GM21737 (cell line): Measurements from ENCODE around the gene GUCY2F.

Experiments
- ATAC-seq: cut with Tn5 transposase; IDR thresholded peaks from one replicate; pipeline ENCODE4 v1.9.1; 2021; ENCODE audit warnings: mild to moderate bottlenecking, moderate library complexity; ENCODE audit not compliant: unreplicated experiment

Gene GUCY2F

DNA sequence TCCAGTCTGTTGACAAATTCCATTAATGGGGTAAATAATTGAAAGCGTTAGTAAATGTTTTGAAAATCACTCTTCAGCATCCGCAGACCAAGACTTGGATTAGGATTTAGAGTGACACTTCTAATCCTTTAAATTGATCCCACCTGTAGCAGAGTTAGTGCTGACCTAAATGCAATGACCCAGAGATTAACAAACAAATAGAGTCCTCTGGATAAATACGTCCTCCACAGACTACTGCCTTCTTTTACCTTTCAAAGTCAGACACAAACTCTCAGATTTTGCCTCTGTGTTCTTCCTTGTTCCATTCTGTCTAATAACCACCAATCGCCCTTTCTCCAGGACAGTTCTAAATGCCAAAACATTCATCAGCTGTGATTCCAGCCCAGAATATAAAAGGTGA is at the start of gene GUCY2F:
GUCY2F (minus strand) TSS at position 101 of the 400 bp plus-strand sequence. CDS start 6,150 bp downstream, outside the sequence.
- no peak for ATAC-seq

DNA sequence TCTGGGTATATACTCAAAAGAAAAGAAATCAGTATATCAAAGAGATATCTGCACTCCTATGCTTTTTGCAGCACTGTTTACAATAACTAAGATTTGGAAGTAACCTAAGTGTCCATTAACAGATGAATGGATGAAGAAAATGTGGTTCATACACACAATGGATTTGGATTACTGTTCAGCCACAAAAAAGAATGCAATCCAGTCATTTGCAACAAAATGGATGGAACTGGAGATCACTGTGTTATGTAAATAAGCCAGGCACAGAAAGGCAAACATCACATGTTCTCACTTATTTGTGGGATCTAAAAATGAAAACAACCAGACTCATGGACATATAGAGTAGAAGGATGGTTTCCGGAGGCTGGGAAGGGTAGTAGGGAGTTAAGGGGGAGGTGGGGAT is 37.1 kb upstream of the GUCY2F start:
- ATAC-seq: no peak

DNA sequence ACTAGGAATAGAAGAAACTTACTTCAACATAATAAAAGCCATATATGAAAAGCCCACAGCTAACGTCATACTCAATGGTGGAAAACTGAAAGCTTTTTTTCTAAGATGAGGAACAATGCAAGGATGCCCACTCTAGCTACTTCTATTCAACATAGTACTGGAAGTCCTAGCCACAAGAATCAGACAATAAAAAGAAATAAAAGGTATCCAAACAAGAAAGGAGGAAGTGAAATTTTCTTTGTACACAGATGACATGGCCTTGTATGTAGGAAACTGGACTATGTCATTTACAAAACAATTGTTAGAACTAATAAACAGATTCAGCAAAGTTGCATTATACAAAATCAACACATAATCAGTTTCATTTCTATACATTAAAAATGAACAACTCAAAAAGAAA is 29.2 kb upstream of the GUCY2F start:
- no peak for ATAC-seq

GRCh38 chrX:109508915-109509314 is 27.0 kb upstream of the GUCY2F start:
- ATAC-seq: no peak

DNA sequence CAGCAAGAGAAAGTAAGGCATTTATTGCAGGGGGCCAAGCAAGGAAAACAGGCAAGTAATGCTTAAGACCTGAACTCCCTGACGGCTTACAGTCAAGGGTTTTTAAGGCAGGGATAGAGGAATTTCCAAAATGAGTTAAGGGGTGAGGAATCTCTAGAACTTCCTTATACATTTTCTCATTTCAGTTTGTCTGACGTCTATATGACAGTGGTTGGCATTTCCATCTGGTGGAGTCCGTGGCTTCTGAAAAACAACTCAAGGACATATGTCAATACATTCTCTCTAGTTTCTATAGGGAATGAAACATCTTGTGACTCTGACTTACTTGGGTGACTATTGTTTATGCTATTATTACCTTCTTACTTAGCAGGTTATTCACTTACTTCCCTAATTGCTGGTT is 19.3 kb upstream of the GUCY2F start:
- no peak for ATAC-seq

GRCh38 chrX:109498434-109498833 is 16.5 kb upstream of the GUCY2F start:
- ATAC-seq: no peak

DNA sequence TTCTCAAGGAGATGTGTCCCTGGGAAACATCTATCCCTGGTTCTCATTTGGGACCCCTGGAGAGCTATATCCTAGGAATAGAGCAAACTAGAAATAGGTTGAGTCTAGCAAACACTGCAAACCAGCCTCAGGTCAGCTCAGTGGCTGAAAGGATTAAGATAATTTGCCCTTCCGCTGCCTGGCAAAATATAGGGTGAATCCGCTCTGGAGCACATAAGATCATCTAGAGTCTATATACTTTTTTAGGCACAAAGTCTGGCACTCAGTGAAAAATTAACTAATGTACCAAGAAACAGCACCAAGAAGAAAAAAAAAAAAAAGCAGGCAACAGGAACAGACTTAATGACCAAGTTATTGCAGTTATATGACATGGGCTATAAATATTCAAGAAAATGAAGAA is 7.3 kb upstream of the GUCY2F start:
- ATAC-seq: no peak

DNA sequence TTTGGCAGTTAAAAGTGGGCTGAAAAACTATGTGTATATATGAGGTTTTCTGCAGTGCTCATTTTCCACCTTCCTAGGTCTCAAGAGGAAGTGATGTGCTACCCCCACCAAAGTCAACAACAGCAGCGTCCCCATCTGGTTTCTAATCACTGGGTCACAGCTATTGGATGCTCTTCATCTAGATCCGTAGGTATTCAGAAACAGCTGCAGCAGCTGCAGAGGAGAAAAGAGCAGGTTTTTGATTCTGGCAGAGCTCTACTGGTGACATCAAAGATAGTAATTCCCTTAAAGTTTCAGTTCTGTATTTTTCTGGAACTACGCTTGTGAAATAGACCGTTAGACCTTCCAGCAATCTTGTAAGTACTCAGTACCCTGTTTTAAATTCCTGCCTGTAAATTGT is 5.8 kb upstream of the GUCY2F start:
- ATAC-seq: no peak

DNA sequence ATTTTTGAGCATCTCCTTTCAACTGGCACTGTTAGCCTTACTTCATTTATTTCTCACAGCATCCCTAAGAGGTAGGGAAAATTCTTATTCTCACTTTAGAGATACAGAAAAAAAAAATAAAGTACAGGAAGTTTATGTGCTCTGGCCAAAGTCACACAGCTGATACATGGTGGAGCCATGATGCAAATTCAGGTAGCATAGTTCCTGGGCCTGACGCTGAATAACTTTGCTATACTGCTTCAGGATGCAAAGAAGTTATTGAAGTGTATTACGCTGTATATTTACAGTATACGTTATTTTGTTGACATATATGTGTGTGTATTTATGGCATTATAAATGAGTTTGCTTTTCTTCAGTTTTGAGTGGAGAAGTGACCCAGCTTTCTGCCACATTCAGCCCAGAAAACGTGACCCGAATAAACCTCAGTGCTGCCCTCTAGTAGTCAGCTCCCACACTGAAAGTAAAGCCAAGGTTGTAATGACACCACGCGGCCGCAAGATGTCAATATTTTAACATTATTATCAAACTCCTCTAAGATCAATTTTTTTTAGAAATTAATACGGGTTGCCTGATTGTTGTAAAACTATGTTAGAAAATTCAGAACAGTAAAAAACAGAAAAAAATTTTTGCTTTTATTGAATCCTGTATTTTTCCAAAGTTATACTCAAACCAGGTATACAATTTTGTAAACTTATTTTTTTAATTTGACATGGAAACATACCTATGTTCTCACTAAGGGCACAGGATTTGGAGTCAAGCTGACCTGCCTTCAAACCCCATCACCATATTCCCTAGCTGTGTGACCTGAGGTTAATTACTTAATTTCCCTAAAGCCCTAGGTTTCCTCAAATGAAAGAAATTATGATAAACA is 3.8 kb upstream of the GUCY2F start:
- ATAC-seq: no peak

GRCh38 chrX:109484886-109485285 is 3.0 kb upstream of the GUCY2F start:
- no peak for ATAC-seq

GRCh38 chrX:109475174-109475891 is 6.6 kb downstream of the GUCY2F start:
- ATAC-seq: no peak

GRCh38 chrX:109472939-109473735 is 8.7 kb downstream of the GUCY2F start:
- ATAC-seq: no peak

DNA sequence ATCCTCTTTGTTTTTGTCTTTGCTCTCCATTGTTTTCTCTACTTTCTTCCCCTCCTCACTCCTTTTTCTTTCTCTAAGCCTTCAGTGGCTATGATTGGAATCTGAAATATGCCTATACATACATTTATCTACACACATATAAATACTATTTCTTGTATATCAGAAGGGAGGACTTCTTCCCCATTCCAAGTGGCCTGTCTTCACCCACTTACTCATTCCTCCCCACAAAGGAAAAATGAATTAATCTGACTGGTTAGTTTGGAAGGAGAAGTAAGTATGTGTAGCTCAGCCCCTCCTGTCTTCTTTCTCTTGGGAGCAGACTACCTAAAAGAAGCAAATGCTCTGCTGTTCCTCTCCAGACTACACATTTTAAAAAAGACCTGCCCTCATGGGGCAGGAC is 17.7 kb downstream of the GUCY2F start:
- ATAC-seq: no peak

- no peak for ATAC-seq
Observed at GRCh38 chrX:109463784-109464183, 18.1 kb downstream of the GUCY2F start.

DNA sequence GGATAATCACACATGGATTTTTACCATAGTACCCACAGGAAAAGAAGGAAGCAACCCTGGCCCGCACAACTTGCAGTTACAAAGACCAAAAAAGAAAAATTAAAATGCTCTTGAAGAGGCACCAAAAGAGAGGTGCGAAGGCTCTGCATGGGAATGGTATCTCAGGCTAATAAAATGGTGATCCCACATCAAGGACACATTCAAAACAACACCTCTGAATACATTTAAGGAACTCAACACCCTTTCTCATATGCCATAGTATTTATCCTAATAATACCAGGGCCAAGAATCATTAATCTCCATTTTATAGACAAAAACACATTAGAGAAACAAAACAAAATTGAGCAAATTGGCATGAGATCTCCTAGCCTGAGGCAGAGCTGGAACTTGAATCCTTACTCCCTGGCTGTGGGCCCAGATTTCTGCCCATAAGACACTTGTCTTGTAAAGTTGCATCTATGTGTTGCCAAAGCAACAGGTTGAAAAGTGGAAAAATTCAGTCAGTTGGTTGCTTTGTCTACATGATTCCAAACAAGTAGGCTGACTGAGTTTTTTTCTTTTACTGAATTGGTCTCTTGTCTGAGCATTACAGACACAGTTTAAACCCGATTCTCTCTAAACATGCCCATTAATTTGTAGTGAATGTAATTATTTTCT is 33.5 kb downstream of the GUCY2F start:
- no peak for ATAC-seq

- no peak for ATAC-seq
Observed at GRCh38 chrX:109441266-109441665, 40.6 kb downstream of the GUCY2F start.

- ATAC-seq: peak; percentile 86
Observed at GRCh38 chrX:109440475-109440874, 41.4 kb downstream of the GUCY2F start.

GRCh38 chrX:109409181-109409580 is 72.7 kb downstream of the GUCY2F start:
- ATAC-seq: no peak

GRCh38 chrX:109403922-109404321 is 78.0 kb downstream of the GUCY2F start:
- ATAC-seq: no peak

- no peak for ATAC-seq
Observed at GRCh38 chrX:109399831-109400230, 82.1 kb downstream of the GUCY2F start.

DNA sequence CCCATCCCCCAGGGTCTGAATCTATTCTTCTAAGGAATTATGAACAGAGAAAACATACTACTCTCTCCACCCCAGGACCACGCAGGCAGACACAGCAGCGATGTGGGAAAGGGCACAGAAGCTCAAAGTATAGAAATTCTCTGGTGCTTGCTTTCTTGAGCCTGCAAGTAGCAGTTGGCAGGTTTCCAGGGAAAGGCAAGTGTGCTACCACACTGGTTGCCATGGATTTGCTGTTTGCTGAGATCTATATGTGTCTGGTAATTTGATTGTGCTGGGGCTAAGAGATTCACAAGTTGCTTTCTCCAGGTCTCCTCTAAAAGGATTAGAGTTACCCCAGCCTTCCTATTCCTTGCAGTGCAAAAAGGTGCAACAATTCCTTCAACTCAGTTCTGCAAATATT is 83.1 kb downstream of the GUCY2F start:
- no peak for ATAC-seq
